HEK293T (cell line): Measurements from ENCODE around the gene LPCAT1.

Experiments used
- CTCF ChIA-PET: fragments of 350-600 bp; formaldehyde crosslinking; extraction: SDS; loops from one replicate; lab custom pipeline; 2021; ENCODE audit warnings: antibody characterized with exemption, inconsistent platforms; lab: Yijun Ruan, JAX
- POLR2A ChIA-PET: fragments of 350-600 bp; formaldehyde crosslinking; extraction: SDS; loops from one replicate; lab custom pipeline; 2020; ENCODE audit warnings: antibody characterized with exemption, inconsistent platforms; lab: Yijun Ruan, JAX
- DNase-seq: peaks from one replicate; pipeline ENCODE4 v3.0.0; 2012; ENCODE audit warnings: mixed read lengths; ENCODE audit errors: extremely low spot score
- ARNT ChIP-seq: fragments of 450-650 bp; IDR thresholded peaks from 2 replicates; pipeline ENCODE4 v1.6.1; 2017; ENCODE audit warnings: mild to moderate bottlenecking
- BHLHE40 ChIP-seq: fragments of 450-650 bp; IDR thresholded peaks from 2 replicates; pipeline ENCODE4 v1.6.1; 2016; ENCODE audit warnings: mild to moderate bottlenecking, moderate library complexity, borderline replicate concordance
- CTBP1 ChIP-seq: fragments of 450-650 bp; IDR thresholded peaks from 2 replicates; pipeline ENCODE4 v1.6.1; 2016; ENCODE audit warnings: borderline replicate concordance
- ELF4 ChIP-seq: fragments of 450-650 bp; IDR thresholded peaks from 2 replicates; pipeline ENCODE4 v1.6.1; 2017; ENCODE audit warnings: antibody characterized with exemption
- FOXA1 ChIP-seq: fragments of 450-650 bp; IDR thresholded peaks from 2 replicates; pipeline ENCODE4 v1.6.1; 2016; ENCODE audit warnings: mild to moderate bottlenecking
- FOXK2 ChIP-seq: fragments of 450-650 bp; IDR thresholded peaks from 2 replicates; pipeline ENCODE4 v1.6.1; 2016; ENCODE audit warnings: mild to moderate bottlenecking
- FOXM1 ChIP-seq: fragments of 450-650 bp; IDR thresholded peaks from 2 replicates; pipeline ENCODE4 v1.6.1; 2017; ENCODE audit warnings: mild to moderate bottlenecking, borderline replicate concordance
- HDGF ChIP-seq: fragments of 450-650 bp; IDR thresholded peaks from 2 replicates; pipeline ENCODE4 v1.6.1; 2017; ENCODE audit warnings: antibody characterized with exemption, borderline replicate concordance
- L3MBTL2 ChIP-seq: fragments of 450-650 bp; conservative IDR thresholded peaks from 2 replicates; pipeline ENCODE4 v1.6.1; 2016; ENCODE audit warnings: mild to moderate bottlenecking
- LEF1 ChIP-seq: fragments of 450-650 bp; IDR thresholded peaks from 2 replicates; pipeline ENCODE4 v1.6.1; 2017; ENCODE audit warnings: mild to moderate bottlenecking, borderline replicate concordance
- NFRKB ChIP-seq: fragments of 450-650 bp; IDR thresholded peaks from 2 replicates; pipeline ENCODE4 v1.6.1; 2016; ENCODE audit warnings: mild to moderate bottlenecking, moderate library complexity
- PKNOX1 ChIP-seq: fragments of 450-650 bp; IDR thresholded peaks from 2 replicates; pipeline ENCODE4 v1.6.1; 2016
- SP1 ChIP-seq: fragments of 450-650 bp; IDR thresholded peaks from 2 replicates; pipeline ENCODE4 v1.6.1; 2017
- SUZ12 ChIP-seq: fragments of 450-650 bp; IDR thresholded peaks from 2 replicates; pipeline ENCODE4 v1.6.1; 2016; ENCODE audit warnings: mild to moderate bottlenecking
- TARDBP ChIP-seq: fragments of 450-650 bp; IDR thresholded peaks from 2 replicates; pipeline ENCODE4 v1.6.1; 2016
- ZNF384 ChIP-seq: fragments of 450-650 bp; IDR thresholded peaks from 2 replicates; pipeline ENCODE4 v1.6.1; 2016

The LPCAT1 gene

GRCh38 chr5:1466631-1467265 is 57.0 kb downstream of the LPCAT1 start:
- POLR2A ChIA-PET: no interaction called here
- CTCF ChIA-PET: no interaction called here

GRCh38 chr5:1465966-1466471 is 57.7 kb downstream of the LPCAT1 start:
- ChIA-PET POLR2A (no interaction called here), CTCF (no interaction called here)
- DNase-seq: no peak
- TF ChIP-seq PKNOX1 (no peak), ZNF384 (no peak), FOXM1 (no peak), SP1 (no peak), FOXK2 (no peak), BHLHE40 (no peak), LEF1 (no peak), HDGF (no peak), L3MBTL2 (no peak), TARDBP (no peak), SUZ12 (no peak), ARNT (no peak), NFRKB (no peak), CTBP1 (no peak), ELF4 (no peak)

More at GRCh38 chr5:1466631-1467265, 57.0 kb downstream of the LPCAT1 start:
- TF ChIP-seq SP1 (no peak), CTBP1 (no peak), ARNT (no peak), LEF1 (no peak), NFRKB (no peak), BHLHE40 (no peak)
- no peak for DNase-seq

- no peak for DNase-seq
- TF ChIP-seq L3MBTL2 (no peak), TARDBP (peak; percentile 62; the same call in 1 of the 2 replicates), FOXM1 (no peak)
- ChIA-PET CTCF (no interaction called here), POLR2A (no interaction called here)
Observed at GRCh38 chr5:1465117-1465516, 58.6 kb downstream of the LPCAT1 start.

- ChIA-PET CTCF (no interaction called here), POLR2A (no interaction called here)
- DNase-seq: no peak
- TF ChIP-seq TARDBP (peak; percentile 80), PKNOX1 (no peak)
Observed at GRCh38 chr5:1464511-1464910, 59.2 kb downstream of the LPCAT1 start.

- POLR2A ChIA-PET: no interaction called here
- CTCF ChIA-PET: no interaction called here
- no peak for TF ChIP-seq FOXK2
- TF ChIP-seq PKNOX1: no peak
- TF ChIP-seq NFRKB: no peak
- DNase-seq: no peak
Observed at GRCh38 chr5:1464096-1464446, 59.7 kb downstream of the LPCAT1 start.

- TF ChIP-seq L3MBTL2 (no peak), FOXA1 (no peak), SP1 (no peak), ELF4 (no peak), FOXM1 (no peak), PKNOX1 (no peak), HDGF (no peak), NFRKB (no peak), SUZ12 (no peak), TARDBP (no peak), ZNF384 (no peak), LEF1 (no peak), FOXK2 (no peak), CTBP1 (no peak), BHLHE40 (no peak), ARNT (no peak)
- no peak for DNase-seq
- POLR2A ChIA-PET: no interaction called here
- CTCF ChIA-PET: no interaction called here
Observed at GRCh38 chr5:1463326-1464095, 60.2 kb downstream of the LPCAT1 start.
